Natural killer cell (primary cell): ENCODE results near the gene CDK4. TPM values are rescaled to one million over a fixed set of nuclear protein-coding genes. Genes with fewer than 3 reads are reported as not detected.

Experiments
- ATAC-seq, 3 donors: fragments of 150-1000 bp in 2 of 3; fragments of 200-7000 bp in 1 of 3; cut with Tn5 transposase; 1 replicate in 1 of 3; 2 replicates in 2 of 3; pipeline ENCODE4 v1.10.0; 2021; ENCODE audit warnings: mild to moderate bottlenecking in 2 of 3, moderate library complexity in 2 of 3
- DNase-seq, 2 donors: peaks; one replicate each; pipeline versions ENCODE4 v3.0.0 to v3.0.0-alpha.2; 2013 to 2021; ENCODE audit warnings: mixed read lengths in 1 of 2
- H3K27ac ChIP-seq: one replicate; pipeline ENCODE4 v1.5.1; 2013; ENCODE audit warnings: mild to moderate bottlenecking, low read length
- H3K27me3 ChIP-seq: one replicate; pipeline ENCODE4 v1.6.1; 2013; ENCODE audit warnings: low read length; ENCODE audit not compliant: control insufficient read depth, insufficient read depth
- H3K36me3 ChIP-seq: one replicate; pipeline ENCODE4 v1.6.1; 2013; ENCODE audit warnings: low read length; ENCODE audit not compliant: control insufficient read depth, insufficient read depth
- H3K4me1 ChIP-seq: one replicate; pipeline ENCODE4 v1.6.1; 2013; ENCODE audit warnings: low read length; ENCODE audit not compliant: control insufficient read depth, insufficient read depth
- H3K4me3 ChIP-seq: one replicate; pipeline ENCODE4 v1.5.1; 2013; ENCODE audit warnings: low read length
- H3K9me3 ChIP-seq: one replicate; pipeline ENCODE4 v1.6.1; 2013; ENCODE audit warnings: low read length; ENCODE audit not compliant: control insufficient read depth, insufficient read depth
- H3K27ac Mint-ChIP-seq, 2 donors: one replicate each; pipeline ENCODE4 v1.8.0; 2022; ENCODE audit warnings: mild to moderate bottlenecking in 2 of 2, mixed read lengths in 2 of 2, moderate library complexity in 1 of 2
- H3K27me3 Mint-ChIP-seq, 2 donors: one replicate each; pipeline ENCODE4 v1.8.0; 2022; ENCODE audit warnings: low read depth in 2 of 2, mixed read lengths in 2 of 2
- H3K36me3 Mint-ChIP-seq: one replicate; pipeline ENCODE4 v1.8.0; 2022; ENCODE audit warnings: mixed read lengths
- H3K4me1 Mint-ChIP-seq, 2 donors: one replicate each; pipeline ENCODE4 v1.8.0; 2022; ENCODE audit warnings: mixed read lengths in 2 of 2
- H3K4me3 Mint-ChIP-seq: one replicate; pipeline ENCODE4 v1.8.0; 2022; ENCODE audit warnings: mild to moderate bottlenecking, moderate library complexity, mixed read lengths
- H3K9me3 Mint-ChIP-seq, 2 donors: one replicate each; pipeline ENCODE4 v1.8.0; 2022; ENCODE audit warnings: mixed read lengths in 2 of 2
- WGBS: methylation state at CpG from one replicate; pipeline ENCODE4 v1.1.7; 2013; ENCODE audit warnings: missing lambda C conversion rate; ENCODE audit not compliant: insufficient coverage; 5-methylcytosine and 5-hydroxymethylcytosine counted together
- intact Hi-C: fragments of 100-400 bp; cut with micrococcal nuclease; formaldehyde crosslinking; loops from one replicate; pipeline ENCODE4 v1.14.2; 2022
- total RNA-seq, 4 donors: library from RNA; stranded (reverse); fragments of 120-200 nt in 1 of 4; gene quantifications; one replicate each; pipeline versions ENCODE4 v1.2.3 to v1.2.4, GENCODE V29; 2013 to 2022
- TF ChIP-seq, protein P1 (sequence below): fragments of 200-600 bp; IDR thresholded peaks from one replicate; pipeline ENCODE4 v1.8.0; 2022; ENCODE audit warnings: antibody characterized with exemption

The CDK4 gene
- total RNA-seq, 3 donors from 2014 or later (not counting 1 experiment from before 2014, with no cell fraction given), result 30.7 to 39.5 (median 37.7) TPM

- peak overlapping the region; percentile 91 for H3K27ac ChIP-seq
- peaks cover 56% of the 10 kb centered on the region for H3K4me1 ChIP-seq
- WGBS, result no CpG with 5 or more reads among the region's 2 CpGs
- TF ChIP-seq, protein P1, sequence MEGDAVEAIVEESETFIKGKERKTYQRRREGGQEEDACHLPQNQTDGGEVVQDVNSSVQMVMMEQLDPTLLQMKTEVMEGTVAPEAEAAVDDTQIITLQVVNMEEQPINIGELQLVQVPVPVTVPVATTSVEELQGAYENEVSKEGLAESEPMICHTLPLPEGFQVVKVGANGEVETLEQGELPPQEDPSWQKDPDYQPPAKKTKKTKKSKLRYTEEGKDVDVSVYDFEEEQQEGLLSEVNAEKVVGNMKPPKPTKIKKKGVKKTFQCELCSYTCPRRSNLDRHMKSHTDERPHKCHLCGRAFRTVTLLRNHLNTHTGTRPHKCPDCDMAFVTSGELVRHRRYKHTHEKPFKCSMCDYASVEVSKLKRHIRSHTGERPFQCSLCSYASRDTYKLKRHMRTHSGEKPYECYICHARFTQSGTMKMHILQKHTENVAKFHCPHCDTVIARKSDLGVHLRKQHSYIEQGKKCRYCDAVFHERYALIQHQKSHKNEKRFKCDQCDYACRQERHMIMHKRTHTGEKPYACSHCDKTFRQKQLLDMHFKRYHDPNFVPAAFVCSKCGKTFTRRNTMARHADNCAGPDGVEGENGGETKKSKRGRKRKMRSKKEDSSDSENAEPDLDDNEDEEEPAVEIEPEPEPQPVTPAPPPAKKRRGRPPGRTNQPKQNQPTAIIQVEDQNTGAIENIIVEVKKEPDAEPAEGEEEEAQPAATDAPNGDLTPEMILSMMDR, result no peak
- intact Hi-C loops, result loop anchor here (1.0 to 5.0 kb wide), 4 partner anchors 9 to 266 kb away; partner anchors contain the start of genes ARHGAP9, CDK4 and PIP4K2C
- H3K27me3 ChIP-seq, result no peaks in the 10 kb centered on the region
- H3K27me3 Mint-ChIP-seq, result no peaks in the 10 kb centered on the region
- H3K27ac Mint-ChIP-seq, result peak overlapping the region; percentile 98 to 99
- ATAC-seq (no peak), DNase-seq (no peak)
- no peaks in the 10 kb centered on the region for H3K9me3 Mint-ChIP-seq
- H3K4me1 Mint-ChIP-seq, result peaks cover 56 to 57% of the 10 kb centered on the region in 2 donors
- H3K9me3 ChIP-seq, result no peaks in the 10 kb centered on the region
- H3K36me3 Mint-ChIP-seq, result peaks cover 6% of the 10 kb centered on the region
- peak overlapping the region; percentile 98 for H3K4me3 Mint-ChIP-seq
- H3K4me3 ChIP-seq, result no peak overlapping the region
- H3K36me3 ChIP-seq, result peaks cover 30% of the 10 kb centered on the region
These were observed 8.3 kb downstream of the CDK4 start for GRCh38 chr12:57743769-57744168.

DNA sequence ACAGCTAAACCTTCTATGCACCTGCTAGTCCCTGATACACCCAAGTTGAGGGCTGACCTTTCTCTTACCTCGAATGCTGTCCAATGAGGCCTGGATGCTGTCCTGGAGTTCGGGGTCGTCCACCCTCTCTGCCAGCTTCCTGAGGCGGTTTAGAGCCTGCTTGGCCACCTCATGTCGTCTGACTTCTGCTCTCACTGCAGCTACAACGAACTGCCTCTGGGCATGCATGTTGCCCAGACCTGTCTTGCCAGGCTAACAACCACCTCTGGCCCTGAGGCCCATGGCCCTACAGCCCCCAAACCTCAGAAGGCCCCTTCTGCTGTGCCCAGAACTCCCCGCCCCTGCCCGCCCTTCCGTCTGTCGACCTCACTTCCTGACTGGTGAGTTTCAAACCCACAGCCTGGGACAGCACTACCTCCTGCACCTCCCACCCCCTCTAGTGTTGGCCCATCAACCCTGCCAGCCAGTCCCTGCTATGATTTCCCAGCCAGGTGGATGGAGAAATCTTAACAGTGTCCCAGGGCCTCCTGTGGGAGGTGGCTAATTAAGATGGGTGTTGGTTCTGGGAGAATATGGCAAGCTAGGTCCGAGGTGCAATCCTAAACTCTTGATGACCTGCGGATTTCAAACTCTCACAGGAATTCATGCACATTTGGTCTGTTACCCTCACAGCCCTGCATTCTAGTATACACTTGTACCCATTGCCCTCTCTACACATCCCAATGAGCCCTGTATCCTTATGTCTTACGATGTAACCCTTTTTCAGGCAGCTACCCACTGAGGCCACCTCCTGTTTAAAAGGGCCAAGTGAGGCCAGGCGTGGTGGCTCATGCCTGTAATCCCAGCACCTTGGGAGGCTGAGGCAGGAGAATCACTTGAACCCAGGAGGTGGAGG, 10.0 kb downstream of the CDK4 start:
- Mint-ChIP-seq H3K27me3 (no peaks in the 10 kb centered on the region), H3K27ac (peak overlapping the region; percentile 93 to 96), H3K4me1 (peaks cover 56 to 57% of the 10 kb centered on the region in 2 donors), H3K36me3 (peaks cover 2% of the 10 kb centered on the region), H3K9me3 (no peaks in the 10 kb centered on the region), H3K4me3 (peak overlapping the region; percentile 96)
- Histone ChIP-seq H3K4me1 (peaks cover 56% of the 10 kb centered on the region), H3K27me3 (no peaks in the 10 kb centered on the region), H3K27ac (peak overlapping the region; percentile 89), H3K9me3 (no peaks in the 10 kb centered on the region), H3K36me3 (peaks cover 21% of the 10 kb centered on the region), H3K4me3 (peak overlapping the region; percentile 62)
- DNase-seq (peak; percentile 57 to 91), ATAC-seq (peak; percentile 50 to 75 (median 64))
- intact Hi-C loops, result loop anchor here (5.0 kb wide), 2 partner anchors 150 to 265 kb away; partner anchors contain the start of genes ARHGAP9 and PIP4K2C
- TF ChIP-seq, protein P1, result peak; percentile 50
- 14% methylated on average over 14 of the region's 14 CpGs for WGBS

GRCh38 chr12:57741413-57741789, 10.7 kb downstream of the CDK4 start:
- no peaks in the 10 kb centered on the region for H3K9me3 ChIP-seq
- ATAC-seq (no peak), DNase-seq (no peak)
- Mint-ChIP-seq H3K4me1 (peaks cover 60 to 63% of the 10 kb centered on the region in 2 donors), H3K9me3 (no peaks in the 10 kb centered on the region), H3K27ac (peak overlapping the region; percentile 93 to 96), H3K27me3 (no peaks in the 10 kb centered on the region), H3K36me3 (no peaks in the 10 kb centered on the region), H3K4me3 (peak overlapping the region; percentile 96)
- peaks cover 56% of the 10 kb centered on the region for H3K4me1 ChIP-seq
- H3K27ac ChIP-seq, result peak overlapping the region; percentile 89
- no peaks in the 10 kb centered on the region for H3K27me3 ChIP-seq
- peak overlapping the region; percentile 62 for H3K4me3 ChIP-seq
- WGBS, result 5% methylated on average over 1 of the region's 1 CpG
- TF ChIP-seq, protein P1, result no peak
- intact Hi-C loops, result loop anchor here (5.0 kb wide), 2 partner anchors 149 to 264 kb away; partner anchors contain the start of genes ARHGAP9 and PIP4K2C
- H3K36me3 ChIP-seq, result peaks cover 21% of the 10 kb centered on the region
